ENCODE data around the gene SH2D3A. TPM values are rescaled to one million over a fixed set of nuclear protein-coding genes. Genes with fewer than 3 reads are reported as not detected.
A peak's percentile ranks its signal among the peaks of the same experiment; 100 is the strongest.

The SH2D3A gene
- total RNA-seq, 2 experiments from 2014 or later: 39.2 to 41.3 TPM

DNA sequence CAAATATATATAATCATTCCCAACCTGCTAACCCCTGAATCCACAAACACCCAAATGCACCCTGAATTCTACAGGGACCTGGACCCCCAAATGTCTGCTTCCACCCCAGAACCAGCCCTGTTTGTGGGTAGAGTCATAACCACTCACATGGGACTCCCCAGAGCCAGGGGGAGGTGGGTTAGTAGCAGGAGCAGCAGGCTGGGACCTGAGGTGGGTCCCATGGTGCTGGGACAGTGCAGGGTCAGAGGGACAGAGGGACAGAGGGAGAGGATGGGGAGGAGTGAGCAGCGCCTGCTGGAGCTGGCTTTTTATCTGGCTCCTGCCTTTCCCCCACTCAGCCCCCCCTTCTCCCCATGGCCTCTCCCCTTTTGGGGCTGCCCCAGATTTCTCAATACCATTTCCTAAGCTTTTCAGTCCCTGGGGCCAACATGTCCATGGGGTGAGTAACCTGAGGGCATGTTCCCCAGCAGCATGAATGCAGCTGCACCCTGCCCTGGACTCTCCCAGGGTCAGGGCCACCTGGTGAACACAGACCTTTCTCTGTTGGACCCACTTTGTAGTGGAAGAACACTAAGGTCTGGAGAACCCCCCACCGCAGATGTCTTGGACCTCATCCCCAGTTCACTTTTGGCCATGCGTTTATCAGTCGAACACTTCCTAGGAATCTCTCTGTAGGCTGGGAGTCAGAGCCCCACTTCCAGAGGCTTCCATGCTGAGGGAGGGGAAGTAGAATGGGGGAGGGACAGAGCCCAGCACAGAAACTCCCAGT lies 46.7 kb downstream of the SH2D3A start, which contains the start of gene C3:
C3 (minus strand) TSS at position 282 of the 769 bp plus-strand sequence; CDS start at position 221, 61 bp downstream.
- ChIA-PET POLR2A (no interaction called here), CTCF (no interaction called here)
- TF ChIP-seq, protein P1, sequence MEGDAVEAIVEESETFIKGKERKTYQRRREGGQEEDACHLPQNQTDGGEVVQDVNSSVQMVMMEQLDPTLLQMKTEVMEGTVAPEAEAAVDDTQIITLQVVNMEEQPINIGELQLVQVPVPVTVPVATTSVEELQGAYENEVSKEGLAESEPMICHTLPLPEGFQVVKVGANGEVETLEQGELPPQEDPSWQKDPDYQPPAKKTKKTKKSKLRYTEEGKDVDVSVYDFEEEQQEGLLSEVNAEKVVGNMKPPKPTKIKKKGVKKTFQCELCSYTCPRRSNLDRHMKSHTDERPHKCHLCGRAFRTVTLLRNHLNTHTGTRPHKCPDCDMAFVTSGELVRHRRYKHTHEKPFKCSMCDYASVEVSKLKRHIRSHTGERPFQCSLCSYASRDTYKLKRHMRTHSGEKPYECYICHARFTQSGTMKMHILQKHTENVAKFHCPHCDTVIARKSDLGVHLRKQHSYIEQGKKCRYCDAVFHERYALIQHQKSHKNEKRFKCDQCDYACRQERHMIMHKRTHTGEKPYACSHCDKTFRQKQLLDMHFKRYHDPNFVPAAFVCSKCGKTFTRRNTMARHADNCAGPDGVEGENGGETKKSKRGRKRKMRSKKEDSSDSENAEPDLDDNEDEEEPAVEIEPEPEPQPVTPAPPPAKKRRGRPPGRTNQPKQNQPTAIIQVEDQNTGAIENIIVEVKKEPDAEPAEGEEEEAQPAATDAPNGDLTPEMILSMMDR (IDR thresholded peaks at IDR 0.05): no peak
- Histone ChIP-seq H3K36me3 (ENCODE audit: insufficient read depth, low read length) (no peaks in the 10 kb centered on the region), H3K4me3 (ENCODE audit: low read length) (no peak within 1 kb of the TSS), H3K27me3 (ENCODE audit: control insufficient read depth in 1 of 2, insufficient read depth in 2 of 2, low read length in 2 of 2) (no peaks in the 10 kb centered on the region), H3K27ac (ENCODE audit: low read depth in 1 of 2, low read length in 2 of 2) (no peak within 1 kb of the TSS), H3K4me1 (ENCODE audit: insufficient read depth, low read length) (peaks cover 14% of the 10 kb centered on the region), H3K9me3 (ENCODE audit: control insufficient read depth in 1 of 2, insufficient read depth in 1 of 2, low read length in 2 of 2) (no peaks in the 10 kb centered on the region)
- Mint-ChIP-seq H3K27me3 (peaks cover 4% of the 10 kb centered on the region), H3K36me3 (ENCODE audit: low read depth) (no peaks in the 10 kb centered on the region), H3K4me3 (no peak within 1 kb of the TSS), H3K4me1 (ENCODE audit: low read depth) (peaks cover 8% of the 10 kb centered on the region), H3K9me3 (no peaks in the 10 kb centered on the region), H3K27ac (no peak within 1 kb of the TSS)
- intact Hi-C loops (cut with DNase I, micrococcal nuclease): loop anchor here in 1 of 2 experiments (5.0 kb wide), 1 partner anchor 73 kb away; no protein-coding TSS in a partner anchor
- ATAC-seq (ENCODE audit: poor library complexity) (no peak), DNase-seq (peak in 2 of 14 experiments; percentile 61 to 68)

DNA sequence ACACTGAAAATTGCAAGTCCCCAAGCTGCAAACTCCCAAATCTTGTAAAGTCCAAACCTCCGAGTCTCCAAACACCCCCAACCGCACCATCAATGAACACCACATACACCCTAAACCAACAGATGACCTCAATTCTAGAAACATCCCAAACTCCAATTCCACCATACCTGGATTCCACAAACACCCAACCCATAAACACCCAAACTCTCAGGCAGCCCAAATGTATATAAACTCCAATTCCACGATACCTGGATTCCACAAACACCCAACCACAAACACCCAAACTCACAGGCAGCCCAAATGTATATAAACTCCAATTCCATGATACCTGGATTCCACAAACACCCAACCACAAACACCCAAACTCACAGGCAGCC lies 47.3 kb downstream of the SH2D3A start:
- ATAC-seq (ENCODE audit: poor library complexity) (no peak), DNase-seq (no peak)
- POLR2A ChIA-PET: no interaction called here
- no peaks in the 10 kb centered on the region for H3K36me3 Mint-ChIP-seq (ENCODE audit: low read depth)
- no peak overlapping the region for H3K4me3 ChIP-seq (ENCODE audit: low read length)
- H3K27me3 Mint-ChIP-seq: peaks cover 4% of the 10 kb centered on the region
- H3K9me3 ChIP-seq (ENCODE audit: control insufficient read depth in 1 of 2, insufficient read depth in 1 of 2, low read length in 2 of 2): no peaks in the 10 kb centered on the region
- peaks cover 8% of the 10 kb centered on the region for H3K4me1 Mint-ChIP-seq (ENCODE audit: low read depth)
- H3K27me3 ChIP-seq (ENCODE audit: control insufficient read depth in 1 of 2, insufficient read depth in 2 of 2, low read length in 2 of 2): no peaks in the 10 kb centered on the region
- H3K36me3 ChIP-seq (ENCODE audit: insufficient read depth, low read length): no peaks in the 10 kb centered on the region
- no peak overlapping the region for H3K27ac ChIP-seq (ENCODE audit: low read depth in 1 of 2, low read length in 2 of 2)
- TF ChIP-seq, protein P1 (IDR thresholded peaks at IDR 0.05): no peak
- H3K4me1 ChIP-seq (ENCODE audit: insufficient read depth, low read length): peaks cover 9% of the 10 kb centered on the region
- CTCF ChIA-PET: no interaction called here
- H3K4me3 Mint-ChIP-seq: no peak overlapping the region
- H3K27ac Mint-ChIP-seq: no peak overlapping the region
- no peaks in the 10 kb centered on the region for H3K9me3 Mint-ChIP-seq
- intact Hi-C loops (cut with DNase I, micrococcal nuclease): loop anchor here in 1 of 2 experiments (5.0 kb wide), 2 partner anchors 38 to 73 kb away; no protein-coding TSS in a partner anchor

DNA sequence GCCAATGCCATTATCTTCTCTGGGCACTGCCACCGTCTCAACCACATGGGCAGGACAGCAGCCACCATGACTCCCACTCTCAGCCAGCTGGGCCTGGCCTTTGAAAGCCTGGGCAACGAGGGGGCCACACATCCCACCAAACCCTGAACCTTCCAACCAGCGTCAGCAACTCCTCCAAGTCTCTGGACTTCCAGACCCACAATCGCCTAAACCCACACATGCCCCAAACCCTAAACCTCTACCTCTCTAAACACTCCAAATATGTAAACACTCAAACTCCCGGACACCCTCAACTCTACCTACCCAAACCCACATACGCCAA lies 47.7 kb downstream of the SH2D3A start:
- Histone ChIP-seq H3K4me1 (ENCODE audit: insufficient read depth, low read length) (peaks cover 8% of the 10 kb centered on the region), H3K27me3 (ENCODE audit: control insufficient read depth in 1 of 2, insufficient read depth in 2 of 2, low read length in 2 of 2) (no peaks in the 10 kb centered on the region), H3K36me3 (ENCODE audit: insufficient read depth, low read length) (no peaks in the 10 kb centered on the region), H3K9me3 (ENCODE audit: control insufficient read depth in 1 of 2, insufficient read depth in 1 of 2, low read length in 2 of 2) (no peaks in the 10 kb centered on the region), H3K27ac (ENCODE audit: low read depth in 1 of 2, low read length in 2 of 2) (no peak overlapping the region), H3K4me3 (ENCODE audit: low read length) (no peak overlapping the region)
- Mint-ChIP-seq H3K27ac (no peak overlapping the region), H3K9me3 (no peaks in the 10 kb centered on the region), H3K4me3 (no peak overlapping the region), H3K36me3 (ENCODE audit: low read depth) (no peaks in the 10 kb centered on the region), H3K4me1 (ENCODE audit: low read depth) (peaks cover 8% of the 10 kb centered on the region), H3K27me3 (peaks cover 4% of the 10 kb centered on the region)
- CTCF ChIA-PET: no interaction called here
- ATAC-seq (ENCODE audit: poor library complexity): no peak
- TF ChIP-seq, protein P1 (IDR thresholded peaks at IDR 0.05): no peak
- POLR2A ChIA-PET: no interaction called here
- no peak for DNase-seq
- intact Hi-C loops (cut with DNase I, micrococcal nuclease): loop anchor here in 1 of 2 experiments (5.0 kb wide), 1 partner anchor 37 kb away; no protein-coding TSS in a partner anchor
